Stimulated activated CD4-positive, alpha-beta T cell treated with anti-CD3 and anti-CD28 coated beads, Interleukin-4, amount 100 ng/mL, for 1 hour (primary cell): Measurements from ENCODE around the gene FAM83G.
"Not testable (repeated sequence)": the region's sequence is repeated elsewhere in the genome, so short reads cannot be mapped to it uniquely, and the experiment has no call there.

Experiments
- DNase-seq: peaks from one replicate; pipeline ENCODE4 v3.0.0-alpha.2; 2020

Gene FAM83G

GRCh38 chr17:19022128-19022527 is 17.6 kb upstream of the FAM83G start:
- DNase-seq, result no peak

GRCh38 chr17:19021622-19022083 is 17.1 kb upstream of the FAM83G start:
- DNase-seq, result peak; percentile 57

- not testable (repeated sequence) for DNase-seq
These were observed 16.6 kb upstream of the FAM83G start for GRCh38 chr17:19021011-19021621.

GRCh38 chr17:19020016-19020415 is 15.5 kb upstream of the FAM83G start:
- DNase-seq, result no peak

GRCh38 chr17:19019041-19019941 is 14.7 kb upstream of the FAM83G start:
- no peak for DNase-seq

- no peak for DNase-seq
These were observed 14.0 kb upstream of the FAM83G start for GRCh38 chr17:19018600-19018950.

GRCh38 chr17:19017804-19018599 is 13.4 kb upstream of the FAM83G start:
- DNase-seq, result no peak

GRCh38 chr17:19017401-19017800 is 12.8 kb upstream of the FAM83G start:
- no peak for DNase-seq

- no peak for DNase-seq
These were observed 12.3 kb upstream of the FAM83G start for GRCh38 chr17:19016881-19017280.

- no peak for DNase-seq
These were observed 11.7 kb upstream of the FAM83G start for GRCh38 chr17:19016297-19016696.

- DNase-seq, result no peak
These were observed 10.9 kb upstream of the FAM83G start for GRCh38 chr17:19015428-19015827.

GRCh38 chr17:19014628-19015215 is 10.2 kb upstream of the FAM83G start:
- DNase-seq, result no peak

GRCh38 chr17:19013806-19014627 is 9.5 kb upstream of the FAM83G start:
- no peak for DNase-seq

GRCh38 chr17:19013226-19013625 is 8.7 kb upstream of the FAM83G start:
- DNase-seq, result no peak

- no peak for DNase-seq
These were observed 7.9 kb upstream of the FAM83G start for GRCh38 chr17:19012171-19013080.

- DNase-seq, result no peak
These were observed 7.0 kb upstream of the FAM83G start for GRCh38 chr17:19011581-19011980.

- DNase-seq, result no peak
These were observed 6.4 kb upstream of the FAM83G start for GRCh38 chr17:19010729-19011505.

- no peak for DNase-seq
These were observed 5.4 kb upstream of the FAM83G start for GRCh38 chr17:19009970-19010369.

GRCh38 chr17:19006698-19007097 is 2.1 kb upstream of the FAM83G start:
- no peak for DNase-seq

GRCh38 chr17:19005789-19006430 is 1.3 kb upstream of the FAM83G start:
- no peak for DNase-seq
